ENCODE measurements around the gene ARHGAP36.

- TF ChIP-seq CTCF (optimal IDR thresholded peaks at IDR 0.05 in 1 of 3, IDR thresholded peaks at IDR 0.05 in 1 of 3, conservative IDR thresholded peaks at IDR 0.05 in 1 of 3; ENCODE audit: extremely low read depth in 1 of 3, insufficient read depth in 2 of 3, low read length in 3 of 3) (no peak), EZH2 (IDR thresholded peaks at IDR 0.05; ENCODE audit: low read length) (no peak)
Observed at GRCh38 chrX:131139072-131139471, 80.9 kb downstream of the ARHGAP36 start.

Measured in keratinocyte (primary cell).